CD14-positive monocyte (primary cell): ENCODE data around the gene CD81. TPM values are rescaled to one million over a fixed set of nuclear protein-coding genes. Genes with fewer than 3 reads are reported as not detected.

Experiments used
- DNase-seq, 3 donors: peaks; one replicate each; pipeline ENCODE4 v3.0.0-alpha.2; 2011 to 2022
- H2AFZ ChIP-seq: 2 replicates; pipeline ENCODE4 v1.6.0; 2012; ENCODE audit warnings: mild to moderate bottlenecking, low read depth, low read length, inconsistent platforms; ENCODE audit not compliant: insufficient read depth, poor library complexity, severe bottlenecking
- H3K27ac ChIP-seq, 2 donors: 1 replicate in 1 of 2; 2 replicates in 1 of 2; pipeline ENCODE4 v1.5.1; 2012 to 2013; ENCODE audit warnings: low read length in 2 of 2, control low read depth in 1 of 2, inconsistent platforms in 1 of 2, low read depth in 1 of 2, mild to moderate bottlenecking in 1 of 2
- H3K27me3 ChIP-seq, 2 donors: one replicate each; pipeline versions ENCODE4 v1.6.0 to v1.6.1; 2011 to 2013; ENCODE audit warnings: low read length in 2 of 2; ENCODE audit not compliant: control insufficient read depth in 2 of 2, insufficient read depth in 2 of 2
- H3K36me3 ChIP-seq, 2 donors: replicated peaks in 1 of 2; 1 replicate in 1 of 2; 2 replicates in 1 of 2; pipeline versions ENCODE4 v1.5.1 to v1.6.1; 2012 to 2013; ENCODE audit warnings: low read length in 2 of 2, control low read depth in 1 of 2, inconsistent platforms in 1 of 2, mild to moderate bottlenecking in 1 of 2; ENCODE audit not compliant: insufficient read depth in 2 of 2, control insufficient read depth in 1 of 2
- H3K4me1 ChIP-seq, 2 donors: 1 replicate in 1 of 2; 2 replicates in 1 of 2; pipeline versions ENCODE4 v1.5.1 to v1.6.1; 2012 to 2013; ENCODE audit warnings: low read length in 2 of 2, control low read depth in 1 of 2, inconsistent platforms in 1 of 2, mild to moderate bottlenecking in 1 of 2, moderate library complexity in 1 of 2; ENCODE audit not compliant: insufficient read depth in 2 of 2, control insufficient read depth in 1 of 2
- H3K4me2 ChIP-seq: replicated peaks from 2 replicates; pipeline ENCODE3; 2012; ENCODE audit warnings: low read length, moderate library complexity, mild to moderate bottlenecking; ENCODE audit not compliant: poor library complexity, severe bottlenecking; ENCODE audit errors: extremely low read depth
- H3K4me3 ChIP-seq, 3 experiments: fragments of 200-600 bp in 1 of 3; sonication (generic) in 1 of 3; replicated peaks in 1 of 3; 1 replicate in 2 of 3; 2 replicates in 1 of 3; pipeline ENCODE4 v1.5.1; 2011 to 2013; ENCODE audit warnings: low read length in 3 of 3, mild to moderate bottlenecking in 3 of 3, control low read depth in 2 of 3, low read depth in 2 of 3, inconsistent platforms in 1 of 3, moderate library complexity in 1 of 3
- H3K79me2 ChIP-seq: 2 replicates; pipeline ENCODE4 v1.6.0; 2012; ENCODE audit warnings: mild to moderate bottlenecking, control low read depth, inconsistent platforms, low read length, moderate library complexity; ENCODE audit not compliant: insufficient read depth
- H3K9ac ChIP-seq: 2 replicates; pipeline ENCODE4 v1.6.0; 2017; ENCODE audit warnings: low read length, mild to moderate bottlenecking; ENCODE audit not compliant: insufficient read depth, poor library complexity, severe bottlenecking
- H3K9me3 ChIP-seq, 2 donors: replicated peaks in 1 of 2; 1 replicate in 1 of 2; 2 replicates in 1 of 2; pipeline versions ENCODE4 v1.5.1 to v1.6.1; 2012 to 2013; ENCODE audit warnings: low read length in 2 of 2, control low read depth in 1 of 2; ENCODE audit not compliant: control insufficient read depth in 1 of 2, insufficient read depth in 1 of 2
- H4K20me1 ChIP-seq: 2 replicates; pipeline ENCODE4 v1.6.0; 2012; ENCODE audit warnings: mild to moderate bottlenecking, low read length, control low read depth, moderate library complexity; ENCODE audit not compliant: insufficient read depth
- H3K27ac Mint-ChIP-seq, 7 donors: one replicate each; pipeline ENCODE4 v1.8.0; 2020; ENCODE audit warnings: mild to moderate bottlenecking in 7 of 7, mixed read lengths in 7 of 7, moderate library complexity in 6 of 7, inconsistent platforms in 2 of 7
- H3K27me3 Mint-ChIP-seq, 3 donors: one replicate each; pipeline ENCODE4 v1.8.0; 2021 to 2022; ENCODE audit warnings: low read depth in 3 of 3, mild to moderate bottlenecking in 3 of 3, mixed read lengths in 3 of 3, moderate library complexity in 3 of 3, inconsistent platforms in 1 of 3
- H3K36me3 Mint-ChIP-seq, 2 donors: one replicate each; pipeline ENCODE4 v1.8.0; 2020; ENCODE audit warnings: mixed read lengths in 2 of 2, inconsistent platforms in 1 of 2, mild to moderate bottlenecking in 1 of 2
- H3K4me1 Mint-ChIP-seq: one replicate; pipeline ENCODE4 v1.8.0; 2020; ENCODE audit warnings: mild to moderate bottlenecking, mixed read lengths
- H3K4me3 Mint-ChIP-seq, 2 donors: one replicate each; pipeline ENCODE4 v1.8.0; 2020; ENCODE audit warnings: mild to moderate bottlenecking in 2 of 2, mixed read lengths in 2 of 2, moderate library complexity in 1 of 2
- H3K9me3 Mint-ChIP-seq, 7 donors: one replicate each; pipeline ENCODE4 v1.8.0; 2020 to 2022; ENCODE audit warnings: mixed read lengths in 7 of 7, mild to moderate bottlenecking in 6 of 7, moderate library complexity in 6 of 7, inconsistent platforms in 2 of 7
- WGBS: methylation state at CpG from one replicate; pipeline ENCODE4 v1.1.5; 2013; ENCODE audit warnings: missing lambda C conversion rate; ENCODE audit not compliant: insufficient coverage; 5-methylcytosine and 5-hydroxymethylcytosine counted together
- intact Hi-C, 2 donors: fragments of 100-400 bp; cut with micrococcal nuclease; formaldehyde crosslinking; loops; one replicate each; pipeline versions ENCODE4 v1.15.0 to v1.15.1; 2023
- polyA plus RNA-seq, 3 donors: library from polyadenylated mRNA; depleted of rRNA in 1 of 3; unstranded in 2 of 3; stranded (reverse) in 1 of 3; fragments of 300-500 nt in 2 of 3; fragments of >200 nt in 1 of 3; fragmentation: Illumina TruSeq in 2 of 3; gene quantifications; 1 replicate in 2 of 3; 2 replicates in 1 of 3; pipeline ENCODE4 v1.2.3, GENCODE V29; 2012 to 2021
- TF ChIP-seq, protein P1 (sequence below): fragments of 200-600 bp; IDR thresholded peaks from one replicate; pipeline ENCODE4 v1.8.0; 2022; ENCODE audit warnings: antibody characterized with exemption, mild to moderate bottlenecking

The CD81 gene
- polyA plus RNA-seq, 3 donors = 3.2 to 74.9 (median 12.3) TPM

DNA sequence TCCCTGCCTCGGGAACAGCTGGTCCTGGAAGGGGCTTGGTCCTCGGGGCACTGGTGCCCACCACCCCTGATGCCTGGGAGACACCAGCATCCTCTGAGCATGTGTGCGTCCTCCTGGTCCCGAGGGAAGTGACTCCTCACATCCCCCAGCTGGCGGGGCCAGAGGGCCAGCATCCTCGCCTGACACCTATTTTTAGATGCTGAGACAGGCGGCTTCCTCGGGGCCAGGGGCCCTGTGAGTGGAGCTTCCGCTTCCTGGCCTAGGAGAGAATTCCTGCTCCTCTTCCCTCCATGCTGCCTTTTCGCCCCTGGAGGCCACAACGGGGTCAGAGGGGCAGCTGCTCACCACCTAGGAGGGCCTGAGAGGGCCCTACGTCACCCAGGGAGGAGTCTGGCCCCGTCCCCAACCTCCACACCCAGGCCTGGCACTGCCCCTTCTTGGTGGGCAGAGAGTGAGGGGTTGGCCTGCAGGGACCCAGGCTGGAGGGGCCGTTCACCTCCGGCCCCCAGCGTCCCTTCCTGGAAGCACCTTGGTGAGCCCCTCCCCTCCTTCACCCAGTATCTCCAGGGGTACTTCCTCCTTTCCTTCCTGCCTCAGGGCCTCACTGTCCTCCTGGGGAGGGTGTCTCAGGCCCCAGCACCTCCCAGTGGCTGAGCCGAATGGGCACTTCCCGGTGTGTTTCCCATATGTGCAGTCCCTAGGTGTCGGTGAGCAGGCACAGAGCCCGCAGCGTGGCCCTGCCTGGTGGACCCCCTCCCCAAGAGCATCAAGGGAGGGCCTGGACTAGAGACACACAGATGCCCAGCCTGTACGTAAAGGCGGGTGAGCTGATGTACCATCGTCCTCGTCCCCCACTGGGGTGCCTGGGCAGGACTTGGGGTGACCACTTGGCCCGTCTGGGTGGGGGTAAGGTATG is 6.1 kb downstream of the CD81 start:
- peaks cover 0 to under 1% of the 10 kb centered on the region in 2 donors for H3K27me3 ChIP-seq
- TF ChIP-seq, protein P1, sequence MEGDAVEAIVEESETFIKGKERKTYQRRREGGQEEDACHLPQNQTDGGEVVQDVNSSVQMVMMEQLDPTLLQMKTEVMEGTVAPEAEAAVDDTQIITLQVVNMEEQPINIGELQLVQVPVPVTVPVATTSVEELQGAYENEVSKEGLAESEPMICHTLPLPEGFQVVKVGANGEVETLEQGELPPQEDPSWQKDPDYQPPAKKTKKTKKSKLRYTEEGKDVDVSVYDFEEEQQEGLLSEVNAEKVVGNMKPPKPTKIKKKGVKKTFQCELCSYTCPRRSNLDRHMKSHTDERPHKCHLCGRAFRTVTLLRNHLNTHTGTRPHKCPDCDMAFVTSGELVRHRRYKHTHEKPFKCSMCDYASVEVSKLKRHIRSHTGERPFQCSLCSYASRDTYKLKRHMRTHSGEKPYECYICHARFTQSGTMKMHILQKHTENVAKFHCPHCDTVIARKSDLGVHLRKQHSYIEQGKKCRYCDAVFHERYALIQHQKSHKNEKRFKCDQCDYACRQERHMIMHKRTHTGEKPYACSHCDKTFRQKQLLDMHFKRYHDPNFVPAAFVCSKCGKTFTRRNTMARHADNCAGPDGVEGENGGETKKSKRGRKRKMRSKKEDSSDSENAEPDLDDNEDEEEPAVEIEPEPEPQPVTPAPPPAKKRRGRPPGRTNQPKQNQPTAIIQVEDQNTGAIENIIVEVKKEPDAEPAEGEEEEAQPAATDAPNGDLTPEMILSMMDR = no peak
- peaks cover 95% of the 10 kb centered on the region for H4K20me1 ChIP-seq
- Mint-ChIP-seq H3K27ac (peak overlapping the region in 1 of 7 donors; percentile 21), H3K4me1 (peaks cover 56% of the 10 kb centered on the region), H3K27me3 (peaks cover 7 to 9% (median 7%) of the 10 kb centered on the region in 3 donors), H3K36me3 (peaks cover 3 to 4% of the 10 kb centered on the region in 2 donors), H3K4me3 (peak overlapping the region in 1 of 2 donors; percentile 48), H3K9me3 (peaks cover 0 to under 1% (median 0%) of the 10 kb centered on the region in 7 donors)
- peaks cover 53 to 56% of the 10 kb centered on the region in 2 donors for H3K4me1 ChIP-seq
- peak in 2 of 3 donors; percentile 15 to 34 for DNase-seq
- H3K27ac ChIP-seq = no peak overlapping the region
- H3K9me3 ChIP-seq = no peaks in the 10 kb centered on the region
- intact Hi-C loops = no loop called here
- H2AFZ ChIP-seq = no peak overlapping the region
- 43% methylated on average over 16 of the region's 26 CpGs for WGBS
- H3K79me2 ChIP-seq = peaks cover 44% of the 10 kb centered on the region
- H3K4me3 ChIP-seq = peak overlapping the region in 1 of 3 experiments; percentile 17
- peak overlapping the region; percentile 32 for H3K9ac ChIP-seq
- H3K36me3 ChIP-seq = no peaks in the 10 kb centered on the region
- H3K4me2 ChIP-seq = peak overlapping the region; percentile 43

DNA sequence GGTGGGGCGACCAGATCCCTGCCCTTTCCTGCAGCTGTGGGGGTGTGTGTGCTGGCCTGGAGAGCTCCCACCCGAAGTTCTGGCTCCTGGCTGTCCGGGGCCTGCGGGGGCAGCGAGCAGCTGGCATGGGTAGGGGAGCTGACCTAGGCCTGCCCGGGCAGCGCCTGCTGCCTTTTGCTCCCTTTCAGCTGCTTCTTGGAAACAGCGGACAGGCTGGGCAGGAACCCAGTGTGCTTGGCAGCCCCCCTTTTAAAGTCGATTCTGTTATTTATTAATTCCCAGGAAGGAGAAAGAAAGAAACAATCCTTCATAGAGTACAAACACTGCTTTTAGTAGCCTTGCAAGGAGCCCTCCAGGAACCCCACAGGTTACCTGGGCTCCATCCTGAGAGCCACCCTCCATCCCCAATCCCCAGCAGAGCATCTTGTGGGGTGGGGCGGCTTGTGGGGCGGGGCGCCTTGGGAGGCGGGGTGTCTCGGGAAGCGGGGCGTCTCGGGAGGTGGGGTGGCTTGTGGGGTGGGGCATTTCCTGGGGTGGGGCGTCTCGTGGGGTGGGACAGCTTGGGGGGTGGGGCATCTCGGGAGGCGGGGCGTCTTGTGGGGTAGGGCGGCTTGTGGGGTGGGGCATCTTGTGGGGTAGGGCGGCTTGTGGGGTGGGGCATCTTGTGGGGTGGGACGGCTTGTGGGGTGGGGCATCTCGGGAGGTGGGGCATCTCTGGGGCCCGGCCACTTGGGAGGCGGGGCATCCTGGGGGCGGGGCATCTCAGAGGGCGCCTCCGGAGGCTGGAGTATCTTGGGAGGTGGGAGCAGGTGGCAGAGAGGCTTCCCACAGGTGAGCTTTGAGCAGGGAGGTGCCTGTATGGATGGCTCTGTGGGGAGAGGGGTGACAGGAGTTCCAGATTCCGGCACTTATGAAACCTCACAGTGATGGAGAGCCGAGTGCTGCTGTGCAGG is 7.0 kb downstream of the CD81 start:
- intact Hi-C loops = no loop called here
- TF ChIP-seq, protein P1 = no peak
- no peak overlapping the region for H3K9ac ChIP-seq
- no peak for DNase-seq
- no peaks in the 10 kb centered on the region for H3K9me3 Mint-ChIP-seq
- H3K4me3 Mint-ChIP-seq = no peak overlapping the region
- no peak overlapping the region for H3K4me3 ChIP-seq
- peaks cover 51% of the 10 kb centered on the region for H3K4me1 Mint-ChIP-seq
- no peak overlapping the region for H3K27ac Mint-ChIP-seq
- no peaks in the 10 kb centered on the region for H3K36me3 ChIP-seq
- H3K9me3 ChIP-seq = no peaks in the 10 kb centered on the region
- H3K27me3 ChIP-seq = no peaks in the 10 kb centered on the region
- 95% methylated on average over 15 of the region's 33 CpGs for WGBS
- H4K20me1 ChIP-seq = peaks cover 95% of the 10 kb centered on the region
- H2AFZ ChIP-seq = no peak overlapping the region
- H3K27ac ChIP-seq = no peak overlapping the region
- H3K79me2 ChIP-seq = peaks cover 40% of the 10 kb centered on the region
- H3K4me2 ChIP-seq = no peak overlapping the region
- peaks cover 3% of the 10 kb centered on the region in 2 donors for H3K36me3 Mint-ChIP-seq
- H3K27me3 Mint-ChIP-seq = peaks cover 0 to 4% (median 2%) of the 10 kb centered on the region in 3 donors
- H3K4me1 ChIP-seq = peaks cover 46 to 47% of the 10 kb centered on the region in 2 donors
